Epithelial cell of esophagus (primary cell): ENCODE measurements around the gene ADIPOR2.
"Not testable (repeated sequence)": the region's sequence is repeated elsewhere in the genome, so short reads cannot be mapped to it uniquely, and the experiment has no call there.

Experiments
- DNase-seq: peaks from one replicate; pipeline ENCODE4 v3.0.0; 2010; ENCODE audit warnings: low read depth
- H3K4me3 ChIP-seq: 2 replicates; pipeline ENCODE4 v1.5.1; 2011; ENCODE audit warnings: mild to moderate bottlenecking, low read length, control low read depth
- CTCF ChIP-seq: IDR thresholded peaks from 2 replicates; pipeline ENCODE4 v1.5.1; 2011; ENCODE audit warnings: low read depth, mild to moderate bottlenecking, low read length, control low read depth, inconsistent platforms; ENCODE audit not compliant: insufficient read depth; ENCODE audit errors: missing control alignments

Gene ADIPOR2

DNA sequence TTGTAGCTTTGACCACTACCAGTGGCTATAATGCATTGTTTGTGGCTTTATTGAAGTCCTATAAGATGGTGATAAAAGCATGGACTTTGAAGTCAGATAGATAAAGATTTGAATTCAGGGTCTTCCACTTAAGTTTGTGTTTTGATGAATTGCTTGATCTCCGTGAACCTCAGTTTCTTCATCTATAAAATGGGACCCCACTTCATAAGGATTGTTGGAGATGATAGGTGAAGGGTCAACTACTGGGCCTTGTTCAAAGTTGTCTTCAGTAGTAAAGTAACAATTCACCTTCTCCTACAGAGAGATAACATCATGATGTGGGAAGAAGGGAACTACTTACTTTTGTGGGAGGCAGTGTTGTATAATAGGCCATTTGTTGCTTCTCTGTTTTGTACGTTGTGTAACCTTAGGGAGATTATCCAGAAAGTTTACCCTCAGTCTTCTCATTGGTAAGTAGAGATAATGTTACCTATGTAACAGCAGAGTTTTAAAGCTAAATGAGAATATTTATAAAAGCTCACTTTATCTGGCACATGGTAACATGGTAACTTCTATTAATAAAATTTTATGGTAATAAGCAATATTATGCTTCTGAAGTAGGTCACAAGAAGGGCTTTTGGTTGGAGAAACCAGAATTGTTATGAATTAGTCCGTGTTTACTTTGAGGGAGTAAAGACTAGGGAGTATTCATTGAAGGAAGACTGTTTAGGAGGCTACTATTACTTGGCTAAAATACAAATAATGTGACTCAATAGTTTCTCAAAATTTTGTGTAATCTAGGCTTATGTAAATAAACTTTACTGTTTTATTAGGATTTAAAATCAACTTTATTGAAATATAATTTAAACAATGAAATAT lies 15.1 kb downstream of the ADIPOR2 start:
- TF ChIP-seq CTCF: no peak
- no peak for DNase-seq

DNA sequence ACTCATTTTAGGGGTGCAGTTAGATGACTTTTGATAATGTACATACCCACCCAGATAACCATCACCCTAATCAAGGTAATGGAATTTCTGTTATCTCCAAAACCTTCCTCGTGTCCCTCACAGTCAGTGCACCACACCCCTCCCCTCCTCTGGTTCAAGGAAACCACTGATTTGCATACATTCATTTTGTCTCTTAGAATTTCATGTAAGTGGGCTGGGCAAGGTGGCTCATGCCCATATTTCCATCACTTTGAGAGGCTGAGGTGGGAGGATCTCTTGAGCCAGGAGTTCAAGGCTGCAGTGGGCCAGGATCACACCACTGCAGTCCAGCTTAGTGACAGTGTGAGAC lies 15.7 kb downstream of the ADIPOR2 start:
- TF ChIP-seq CTCF: no peak
- DNase-seq: no peak
- no peak overlapping the region for H3K4me3 ChIP-seq

More for the DNA sequence above, 15.1 kb downstream of the ADIPOR2 start:
- no peak overlapping the region for H3K4me3 ChIP-seq

DNA sequence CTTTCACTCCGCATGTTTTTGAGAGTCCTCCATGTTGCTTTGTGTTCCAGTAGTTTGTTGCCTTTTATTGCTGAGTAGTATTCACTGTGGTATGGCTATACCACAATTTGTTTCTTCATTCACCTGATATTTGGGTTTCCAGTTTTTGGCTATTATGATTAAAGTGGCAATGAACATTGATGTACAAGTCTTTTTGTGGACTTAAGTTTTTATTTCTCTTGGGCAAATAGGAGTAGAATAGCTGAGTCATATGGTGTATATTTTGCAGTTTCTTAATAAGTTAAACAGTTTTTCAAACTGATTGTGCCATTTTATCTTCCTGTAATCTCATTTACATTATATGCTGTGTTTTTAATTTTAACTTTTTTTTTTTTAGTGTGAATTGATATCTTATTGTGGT lies 16.2 kb downstream of the ADIPOR2 start:
- DNase-seq: no peak
- no peak for TF ChIP-seq CTCF
- no peak overlapping the region for H3K4me3 ChIP-seq

DNA sequence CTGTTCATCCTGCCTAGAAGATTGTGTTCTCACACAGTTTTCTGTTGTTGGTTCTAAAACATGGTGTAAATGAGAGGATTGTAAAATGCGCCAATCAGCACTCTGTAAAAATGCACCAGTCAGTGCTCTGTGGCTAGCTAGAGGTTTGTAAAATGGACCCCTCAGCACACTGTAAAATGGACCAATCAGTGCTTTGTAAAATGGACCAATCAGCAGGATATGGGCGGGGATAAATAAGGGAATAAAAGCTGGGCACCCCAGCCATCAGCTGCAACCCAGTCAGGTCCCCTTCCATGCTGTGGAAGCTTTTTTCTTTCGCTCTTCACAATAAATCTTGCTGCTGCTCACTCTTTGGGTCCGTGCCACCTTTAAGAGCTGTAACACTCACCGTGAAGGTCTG lies 19.1 kb downstream of the ADIPOR2 start:
- DNase-seq: not testable (repeated sequence)

DNA sequence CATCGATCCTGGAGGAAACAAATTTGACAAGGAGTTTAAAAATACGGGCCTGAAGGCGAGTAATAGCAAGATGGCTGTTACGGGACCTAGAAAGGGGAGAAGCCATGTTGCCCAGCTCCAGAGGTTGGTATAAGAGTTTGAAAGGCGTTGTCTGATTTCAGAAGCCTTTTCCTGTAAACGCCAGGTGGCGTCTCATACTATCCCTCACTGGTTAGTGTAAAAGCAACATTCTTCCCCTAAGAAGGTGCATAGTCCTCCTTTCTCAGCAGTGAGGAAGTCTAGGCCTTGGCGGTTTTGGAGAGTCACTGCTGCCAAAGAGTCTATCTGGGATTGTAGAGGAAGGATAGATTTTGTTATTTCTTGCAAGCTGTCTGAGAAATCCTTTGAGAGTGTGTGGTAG lies 20.0 kb downstream of the ADIPOR2 start:
- DNase-seq: not testable (repeated sequence)

More for the DNA sequence above, 19.1 kb downstream of the ADIPOR2 start:
- H3K4me3 ChIP-seq: not testable (repeated sequence)

DNA sequence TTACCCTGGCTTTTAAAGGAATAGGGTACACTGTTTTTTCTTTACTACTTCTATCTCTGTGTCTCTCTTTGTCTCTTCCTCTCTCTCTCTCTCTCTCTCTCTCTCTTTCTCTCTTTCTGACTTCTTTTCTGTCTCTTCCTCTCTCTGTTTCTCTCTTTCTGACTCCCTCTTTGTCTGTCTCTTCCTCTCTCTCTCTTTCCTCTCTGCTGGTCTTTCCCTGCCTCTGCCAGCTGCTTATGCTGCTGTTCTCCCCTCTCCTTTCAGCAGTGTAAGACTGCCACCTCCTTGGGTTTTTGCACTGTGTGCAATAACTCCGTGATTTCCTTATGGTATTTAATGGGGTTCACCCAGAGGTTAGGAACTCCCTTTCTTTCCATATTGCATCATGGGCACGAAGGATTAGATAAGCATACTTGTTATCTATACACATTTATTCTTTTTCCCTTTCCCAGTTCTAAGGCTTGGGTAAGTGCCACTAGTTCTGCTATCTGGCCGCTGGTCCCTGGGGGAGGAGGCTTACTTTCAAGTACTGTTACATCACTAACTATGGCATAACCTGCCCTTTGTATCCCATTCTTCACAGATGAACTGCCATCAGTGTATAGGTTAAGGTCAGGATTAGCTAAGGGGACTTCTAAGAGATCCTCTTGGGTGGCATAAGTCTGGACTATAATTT lies 20.8 kb downstream of the ADIPOR2 start:
- not testable (repeated sequence) for DNase-seq, H3K4me3 ChIP-seq

More for the DNA sequence above, 20.0 kb downstream of the ADIPOR2 start:
- not testable (repeated sequence) for H3K4me3 ChIP-seq

DNA sequence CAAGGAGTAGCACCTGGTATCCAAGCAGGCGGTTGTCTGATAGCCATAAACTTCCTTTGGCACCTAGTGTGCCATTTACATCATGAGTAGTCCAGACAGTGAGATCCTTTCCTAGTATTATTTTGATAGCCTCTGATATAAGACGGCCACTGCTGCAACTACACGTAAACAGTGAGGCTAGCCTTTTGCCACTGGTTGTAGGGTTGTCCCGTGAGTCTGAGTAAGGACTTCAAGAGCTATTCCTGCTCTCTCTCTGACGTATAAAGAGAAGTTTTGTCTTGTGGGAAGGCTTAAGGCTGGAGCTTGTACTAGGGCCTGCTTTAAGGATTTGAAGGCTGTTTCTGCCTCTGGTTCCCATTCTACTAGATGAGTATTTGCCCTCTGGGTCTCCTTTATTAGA lies 21.4 kb downstream of the ADIPOR2 start:
- H3K4me3 ChIP-seq, DNase-seq: not testable (repeated sequence)

GRCh38 chr12:1712852-1713251 lies 22.0 kb downstream of the ADIPOR2 start:
- not testable (repeated sequence) for DNase-seq, H3K4me3 ChIP-seq

- DNase-seq, H3K4me3 ChIP-seq: not testable (repeated sequence)
These were observed 23.0 kb downstream of the ADIPOR2 start for GRCh38 chr12:1713783-1714348.

- not testable (repeated sequence) for DNase-seq, H3K4me3 ChIP-seq
These were observed 24.6 kb downstream of the ADIPOR2 start for GRCh38 chr12:1715459-1715858.
